Natural killer cell (primary cell): Measurements from ENCODE around the gene ENTR1. TPM values are rescaled to one million over a fixed set of nuclear protein-coding genes. Genes with fewer than 3 reads are reported as not detected.

Experiments used
- ATAC-seq, 3 donors: fragments of 150-1000 bp in 2 of 3; fragments of 200-7000 bp in 1 of 3; cut with Tn5 transposase; 1 replicate in 1 of 3; 2 replicates in 2 of 3; pipeline ENCODE4 v1.10.0; 2021; ENCODE audit warnings: mild to moderate bottlenecking in 2 of 3, moderate library complexity in 2 of 3
- DNase-seq, 2 donors: peaks; one replicate each; pipeline versions ENCODE4 v3.0.0 to v3.0.0-alpha.2; 2013 to 2021; ENCODE audit warnings: mixed read lengths in 1 of 2
- H3K27ac ChIP-seq: one replicate; pipeline ENCODE4 v1.5.1; 2013; ENCODE audit warnings: mild to moderate bottlenecking, low read length
- H3K27me3 ChIP-seq: one replicate; pipeline ENCODE4 v1.6.1; 2013; ENCODE audit warnings: low read length; ENCODE audit not compliant: control insufficient read depth, insufficient read depth
- H3K36me3 ChIP-seq: one replicate; pipeline ENCODE4 v1.6.1; 2013; ENCODE audit warnings: low read length; ENCODE audit not compliant: control insufficient read depth, insufficient read depth
- H3K4me1 ChIP-seq: one replicate; pipeline ENCODE4 v1.6.1; 2013; ENCODE audit warnings: low read length; ENCODE audit not compliant: control insufficient read depth, insufficient read depth
- H3K4me3 ChIP-seq: one replicate; pipeline ENCODE4 v1.5.1; 2013; ENCODE audit warnings: low read length
- H3K9me3 ChIP-seq: one replicate; pipeline ENCODE4 v1.6.1; 2013; ENCODE audit warnings: low read length; ENCODE audit not compliant: control insufficient read depth, insufficient read depth
- H3K27ac Mint-ChIP-seq, 2 donors: one replicate each; pipeline ENCODE4 v1.8.0; 2022; ENCODE audit warnings: mild to moderate bottlenecking in 2 of 2, mixed read lengths in 2 of 2, moderate library complexity in 1 of 2
- H3K27me3 Mint-ChIP-seq, 2 donors: one replicate each; pipeline ENCODE4 v1.8.0; 2022; ENCODE audit warnings: low read depth in 2 of 2, mixed read lengths in 2 of 2
- H3K36me3 Mint-ChIP-seq: one replicate; pipeline ENCODE4 v1.8.0; 2022; ENCODE audit warnings: mixed read lengths
- H3K4me1 Mint-ChIP-seq, 2 donors: one replicate each; pipeline ENCODE4 v1.8.0; 2022; ENCODE audit warnings: mixed read lengths in 2 of 2
- H3K4me3 Mint-ChIP-seq: one replicate; pipeline ENCODE4 v1.8.0; 2022; ENCODE audit warnings: mild to moderate bottlenecking, moderate library complexity, mixed read lengths
- H3K9me3 Mint-ChIP-seq, 2 donors: one replicate each; pipeline ENCODE4 v1.8.0; 2022; ENCODE audit warnings: mixed read lengths in 2 of 2
- CTCF ChIP-seq: fragments of 200-600 bp; IDR thresholded peaks from one replicate; pipeline ENCODE4 v1.8.0; 2022; ENCODE audit warnings: antibody characterized with exemption
- WGBS: methylation state at CpG from one replicate; pipeline ENCODE4 v1.1.7; 2013; ENCODE audit warnings: missing lambda C conversion rate; ENCODE audit not compliant: insufficient coverage; 5-methylcytosine and 5-hydroxymethylcytosine counted together
- intact Hi-C: fragments of 100-400 bp; cut with micrococcal nuclease; formaldehyde crosslinking; loops from one replicate; pipeline ENCODE4 v1.14.2; 2022
- total RNA-seq, 4 donors: library from RNA; stranded (reverse); fragments of 120-200 nt in 1 of 4; gene quantifications; one replicate each; pipeline versions ENCODE4 v1.2.3 to v1.2.4, GENCODE V29; 2013 to 2022

ENTR1 gene
- total RNA-seq, 3 donors from 2014 or later (not counting 1 experiment from before 2014, with no cell fraction given) = 38.7 to 62.3 (median 41.6) TPM

- 93% methylated on average over 12 of the region's 12 CpGs for WGBS
- no peak overlapping the region for H3K27ac Mint-ChIP-seq
- Histone ChIP-seq H3K4me3 (no peak overlapping the region), H3K27ac (no peak overlapping the region), H3K4me1 (peaks cover 28% of the 10 kb centered on the region), H3K36me3 (peaks cover 9% of the 10 kb centered on the region), H3K9me3 (no peaks in the 10 kb centered on the region), H3K27me3 (peaks cover 3% of the 10 kb centered on the region)
- no peaks in the 10 kb centered on the region for H3K36me3 Mint-ChIP-seq
- H3K27me3 Mint-ChIP-seq = no peaks in the 10 kb centered on the region
- no peak for TF ChIP-seq CTCF
- no peaks in the 10 kb centered on the region for H3K4me1 Mint-ChIP-seq
- no peaks in the 10 kb centered on the region for H3K9me3 Mint-ChIP-seq
- DNase-seq = no peak
- H3K4me3 Mint-ChIP-seq = no peak overlapping the region
- ATAC-seq = no peak
- intact Hi-C loops = no loop called here
Measured at GRCh38 chr9:136375096-136375495, 35.3 kb downstream of the ENTR1 start.

- Histone ChIP-seq H3K4me1 (peaks cover 28% of the 10 kb centered on the region), H3K27ac (no peak overlapping the region), H3K4me3 (no peak overlapping the region), H3K27me3 (peaks cover 3% of the 10 kb centered on the region), H3K9me3 (no peaks in the 10 kb centered on the region), H3K36me3 (peaks cover 3% of the 10 kb centered on the region)
- DNase-seq (no peak), ATAC-seq (no peak)
- no peaks in the 10 kb centered on the region for H3K36me3 Mint-ChIP-seq
- no peaks in the 10 kb centered on the region for H3K4me1 Mint-ChIP-seq
- no peak overlapping the region for H3K4me3 Mint-ChIP-seq
- H3K9me3 Mint-ChIP-seq = no peaks in the 10 kb centered on the region
- H3K27me3 Mint-ChIP-seq = no peaks in the 10 kb centered on the region
- no peak overlapping the region for H3K27ac Mint-ChIP-seq
- intact Hi-C loops = no loop called here
- WGBS = 92% methylated on average over 14 of the region's 14 CpGs
- no peak for TF ChIP-seq CTCF
Measured at GRCh38 chr9:136374183-136374575, 36.2 kb downstream of the ENTR1 start.

- no peaks in the 10 kb centered on the region for H3K36me3 ChIP-seq
- intact Hi-C loops = no loop called here
- 52% methylated on average over 27 of the region's 27 CpGs for WGBS
- H3K9me3 ChIP-seq = no peaks in the 10 kb centered on the region
- ATAC-seq = peak in 2 of 3 donors; percentile 34 to 43
- H3K27me3 ChIP-seq = peaks cover 3% of the 10 kb centered on the region
- H3K9me3 Mint-ChIP-seq = no peaks in the 10 kb centered on the region
- peak within 1 kb of the TSS; percentile 30 for H3K4me3 ChIP-seq
- no peaks in the 10 kb centered on the region for H3K4me1 Mint-ChIP-seq
- no peak for DNase-seq
- no peaks in the 10 kb centered on the region for H3K27me3 Mint-ChIP-seq
- no peak within 1 kb of the TSS for H3K4me3 Mint-ChIP-seq
- no peak within 1 kb of the TSS for H3K27ac Mint-ChIP-seq
- peaks cover 28% of the 10 kb centered on the region for H3K4me1 ChIP-seq
- TF ChIP-seq CTCF = no peak
- no peak within 1 kb of the TSS for H3K27ac ChIP-seq
- no peaks in the 10 kb centered on the region for H3K36me3 Mint-ChIP-seq
Measured at GRCh38 chr9:136373300-136374182, 36.9 kb downstream of the ENTR1 start, which contains the start of gene CARD9. Gene CARD9 (minus strand): TSS chr9:136373669. CDS start chr9:136372078, 1,591 bp downstream.
